PC-9 (cell line): Measurements from ENCODE around the gene MED22.

ENCODE experiments used
- CTCF ChIP-seq: fragments of 200-600 bp; sonication (generic); conservative IDR thresholded peaks from 2 replicates; pipeline ENCODE4 v1.6.1; 2017; ENCODE audit warnings: mixed run types, antibody characterized with exemption, mild to moderate bottlenecking, moderate library complexity
- EZH2 ChIP-seq: fragments of 200-600 bp; sonication (generic); IDR thresholded peaks from 2 replicates; pipeline ENCODE4 v1.8.0; 2017; ENCODE audit warnings: antibody characterized with exemption, low read depth

DNA sequence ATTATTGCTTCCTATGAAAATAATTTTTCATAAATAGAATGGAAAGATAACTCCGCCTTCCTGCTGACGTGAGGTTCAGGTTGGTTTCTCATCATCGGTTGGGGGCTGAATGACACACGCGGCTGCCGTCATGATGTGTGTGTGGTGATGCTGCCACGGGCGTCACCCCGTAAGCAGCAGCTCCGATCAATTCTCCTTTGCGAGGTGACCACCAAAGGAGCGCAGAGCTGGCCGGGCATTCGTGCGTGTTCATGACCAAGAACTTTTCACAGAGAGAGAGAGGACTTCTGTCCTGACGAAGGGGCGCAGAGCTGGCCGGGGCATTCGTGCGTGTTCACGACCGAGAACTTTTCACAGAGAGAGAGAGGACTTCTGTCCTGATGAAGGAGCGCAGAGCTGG, 42.2 kb downstream of the MED22 start:
- TF ChIP-seq EZH2 (no peak), CTCF (no peak)
